Neural progenitor cell (in vitro differentiated cells): Measurements from ENCODE around the gene KSR1. TPM values are rescaled to one million over a fixed set of nuclear protein-coding genes. Genes with fewer than 3 reads are reported as not detected.

Experiments used
- DNase-seq: peaks from one replicate; pipeline ENCODE4 v3.0.0-alpha.2; 2016; ENCODE audit warnings: low spot score
- H2AFZ ChIP-seq: fragments of 200-600 bp; sonication (generic); replicated peaks from 2 replicates; pipeline ENCODE4 v1.6.1; 2016; ENCODE audit warnings: antibody characterized with exemption
- H3F3A ChIP-seq: fragments of 200-600 bp; sonication (generic); 2 replicates; pipeline ENCODE4 v1.6.1; 2016; ENCODE audit warnings: antibody characterized with exemption, low read depth
- H3K27ac ChIP-seq: fragments of 200-600 bp; sonication (generic); 2 replicates; pipeline ENCODE4 v1.5.1; 2016; ENCODE audit warnings: mild to moderate bottlenecking
- H3K27me3 ChIP-seq: fragments of 200-600 bp; sonication (generic); 2 replicates; pipeline ENCODE4 v1.6.1; 2016; ENCODE audit warnings: mild to moderate bottlenecking, moderate library complexity
- H3K36me3 ChIP-seq: fragments of 200-600 bp; sonication (generic); 2 replicates; pipeline ENCODE4 v1.5.1; 2016
- H3K4me1 ChIP-seq: fragments of 200-600 bp; sonication (generic); 2 replicates; pipeline ENCODE4 v1.6.1; 2016; ENCODE audit warnings: mixed run types
- H3K4me2 ChIP-seq: fragments of 200-600 bp; sonication (generic); 2 replicates; pipeline ENCODE4 v1.6.1; 2016
- H3K4me3 ChIP-seq: fragments of 200-600 bp; sonication (generic); 2 replicates; pipeline ENCODE4 v1.5.1; 2016
- H3K79me2 ChIP-seq: fragments of 200-600 bp; sonication (generic); 2 replicates; pipeline ENCODE4 v1.6.1; 2016; ENCODE audit warnings: low read depth
- H3K9ac ChIP-seq: fragments of 200-600 bp; sonication (generic); 2 replicates; pipeline ENCODE4 v1.6.1; 2016
- H3K9me3 ChIP-seq: fragments of 200-600 bp; sonication (generic); 2 replicates; pipeline ENCODE4 v1.5.1; 2016; ENCODE audit warnings: low read depth
- H4K20me1 ChIP-seq: fragments of 200-600 bp; sonication (generic); 2 replicates; pipeline ENCODE4 v1.6.1; 2016; ENCODE audit warnings: low read depth
- H3K27ac Mint-ChIP-seq: 3 replicates; pipeline ENCODE4 v1.8.0; 2021; ENCODE audit warnings: mixed read lengths
- H3K27me3 Mint-ChIP-seq: 2 replicates; pipeline ENCODE4 v1.8.0; 2022; ENCODE audit warnings: low read depth, mild to moderate bottlenecking, inconsistent platforms, moderate library complexity, mixed read lengths; ENCODE audit not compliant: insufficient read depth
- H3K36me3 Mint-ChIP-seq: 3 replicates; pipeline ENCODE4 v1.8.0; 2021; ENCODE audit warnings: mixed read lengths
- H3K4me1 Mint-ChIP-seq: 3 replicates; pipeline ENCODE4 v1.8.0; 2021; ENCODE audit warnings: mixed read lengths
- H3K4me3 Mint-ChIP-seq: 3 replicates; pipeline ENCODE4 v1.8.0; 2021; ENCODE audit warnings: mild to moderate bottlenecking, moderate library complexity, mixed read lengths
- H3K9me3 Mint-ChIP-seq: 3 replicates; pipeline ENCODE4 v1.8.0; 2020; ENCODE audit warnings: mixed read lengths
- EZH2 ChIP-seq: fragments of 200-600 bp; sonication (generic); IDR thresholded peaks from 2 replicates; pipeline ENCODE4 v1.6.1; 2017; ENCODE audit warnings: antibody characterized with exemption, mild to moderate bottlenecking, moderate library complexity
- EZH2phosphoT487 ChIP-seq: fragments of 200-600 bp; sonication (generic); IDR thresholded peaks from 2 replicates; pipeline ENCODE4 v1.6.1; 2017; ENCODE audit warnings: antibody characterized with exemption
- total RNA-seq: library from RNA; depleted of rRNA; stranded (reverse); fragments of >200 nt; gene quantifications from 2 replicates; pipeline ENCODE4 v1.2.3, GENCODE V29; 2015; ENCODE audit warnings: low replicate concordance
- TF ChIP-seq, protein P1 (sequence below): fragments of 200-600 bp; sonication (generic); IDR thresholded peaks from 2 replicates; pipeline ENCODE4 v1.5.1; 2017; ENCODE audit warnings: antibody characterized with exemption, mild to moderate bottlenecking

The KSR1 gene
- total RNA-seq, 1 donor from 2014 or later: 16.4 TPM

DNA sequence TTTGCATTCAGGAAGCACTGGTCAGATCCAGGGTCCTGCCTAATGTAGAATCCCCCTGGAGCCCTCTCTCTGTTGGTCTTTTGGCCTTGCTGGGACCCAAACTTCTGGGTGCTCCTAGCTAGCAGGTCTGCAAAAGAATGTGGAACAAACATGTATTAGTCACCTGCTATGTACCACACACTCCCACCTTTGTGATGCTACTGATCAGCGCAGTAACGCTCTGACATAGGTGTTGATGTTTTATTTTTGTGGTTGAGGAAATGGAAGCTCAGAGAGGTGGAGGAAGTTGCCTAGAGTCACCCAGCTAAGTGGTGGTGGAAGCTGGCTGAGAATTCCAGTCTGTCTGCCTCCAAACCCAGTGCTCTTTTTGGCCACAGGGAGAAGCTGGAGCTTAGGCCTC is 139.0 kb downstream of the KSR1 start:
- H3K4me1 ChIP-seq: no peaks in the 10 kb centered on the region
- no peak overlapping the region for H3K27ac ChIP-seq
- Mint-ChIP-seq H3K27me3 (peaks cover 2% of the 10 kb centered on the region), H3K4me1 (no peaks in the 10 kb centered on the region), H3K4me3 (no peak overlapping the region), H3K36me3 (no peaks in the 10 kb centered on the region), H3K27ac (no peak overlapping the region), H3K9me3 (no peaks in the 10 kb centered on the region)
- no peak overlapping the region for H3K4me2 ChIP-seq
- no peak overlapping the region for H3K9ac ChIP-seq
- H3F3A ChIP-seq: no peaks in the 10 kb centered on the region
- no peaks in the 10 kb centered on the region for H3K79me2 ChIP-seq
- no peaks in the 10 kb centered on the region for H3K36me3 ChIP-seq
- DNase-seq: no peak
- H4K20me1 ChIP-seq: no peaks in the 10 kb centered on the region
- H3K27me3 ChIP-seq: no peaks in the 10 kb centered on the region
- H3K9me3 ChIP-seq: no peaks in the 10 kb centered on the region
- TF ChIP-seq, protein P1, sequence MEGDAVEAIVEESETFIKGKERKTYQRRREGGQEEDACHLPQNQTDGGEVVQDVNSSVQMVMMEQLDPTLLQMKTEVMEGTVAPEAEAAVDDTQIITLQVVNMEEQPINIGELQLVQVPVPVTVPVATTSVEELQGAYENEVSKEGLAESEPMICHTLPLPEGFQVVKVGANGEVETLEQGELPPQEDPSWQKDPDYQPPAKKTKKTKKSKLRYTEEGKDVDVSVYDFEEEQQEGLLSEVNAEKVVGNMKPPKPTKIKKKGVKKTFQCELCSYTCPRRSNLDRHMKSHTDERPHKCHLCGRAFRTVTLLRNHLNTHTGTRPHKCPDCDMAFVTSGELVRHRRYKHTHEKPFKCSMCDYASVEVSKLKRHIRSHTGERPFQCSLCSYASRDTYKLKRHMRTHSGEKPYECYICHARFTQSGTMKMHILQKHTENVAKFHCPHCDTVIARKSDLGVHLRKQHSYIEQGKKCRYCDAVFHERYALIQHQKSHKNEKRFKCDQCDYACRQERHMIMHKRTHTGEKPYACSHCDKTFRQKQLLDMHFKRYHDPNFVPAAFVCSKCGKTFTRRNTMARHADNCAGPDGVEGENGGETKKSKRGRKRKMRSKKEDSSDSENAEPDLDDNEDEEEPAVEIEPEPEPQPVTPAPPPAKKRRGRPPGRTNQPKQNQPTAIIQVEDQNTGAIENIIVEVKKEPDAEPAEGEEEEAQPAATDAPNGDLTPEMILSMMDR: no peak
- no peak for TF ChIP-seq EZH2
- no peak overlapping the region for H2AFZ ChIP-seq
- no peak overlapping the region for H3K4me3 ChIP-seq

DNA sequence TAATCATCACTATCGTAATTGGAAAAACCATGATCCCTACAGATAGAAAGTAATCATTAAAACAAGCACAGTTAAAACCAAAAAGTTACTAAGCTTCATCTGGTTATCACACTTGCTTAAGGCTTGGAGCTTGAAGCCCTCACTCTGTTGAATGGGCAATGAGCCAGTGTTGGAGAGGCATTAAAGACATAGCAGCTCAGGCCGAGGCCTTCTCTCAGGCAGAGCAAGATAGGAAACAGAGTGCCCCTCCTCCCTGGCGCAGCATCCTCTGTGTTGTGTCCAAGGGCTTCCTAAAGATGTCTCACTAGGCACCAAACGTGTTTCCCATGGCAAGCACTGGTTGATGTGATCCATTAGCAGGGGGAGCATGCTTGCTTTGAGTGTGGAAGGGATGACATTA is 139.8 kb downstream of the KSR1 start:
- no peak for TF ChIP-seq EZH2phosphoT487
- TF ChIP-seq, protein P1: no peak
- TF ChIP-seq EZH2: no peak
- Histone ChIP-seq H3K4me2 (no peak overlapping the region), H3K27me3 (no peaks in the 10 kb centered on the region), H3K27ac (no peak overlapping the region), H3K4me3 (no peak overlapping the region), H2AFZ (no peak overlapping the region), H3K9me3 (no peaks in the 10 kb centered on the region), H3K4me1 (no peaks in the 10 kb centered on the region), H3K79me2 (no peaks in the 10 kb centered on the region), H3K36me3 (no peaks in the 10 kb centered on the region), H3K9ac (no peak overlapping the region), H3F3A (no peaks in the 10 kb centered on the region), H4K20me1 (no peaks in the 10 kb centered on the region)
- H3K4me1 Mint-ChIP-seq: peaks cover 5% of the 10 kb centered on the region
- H3K27me3 Mint-ChIP-seq: peaks cover 2% of the 10 kb centered on the region
- no peak for DNase-seq
- no peak overlapping the region for H3K27ac Mint-ChIP-seq
- H3K36me3 Mint-ChIP-seq: no peaks in the 10 kb centered on the region
- H3K4me3 Mint-ChIP-seq: no peak overlapping the region
- no peaks in the 10 kb centered on the region for H3K9me3 Mint-ChIP-seq

DNA sequence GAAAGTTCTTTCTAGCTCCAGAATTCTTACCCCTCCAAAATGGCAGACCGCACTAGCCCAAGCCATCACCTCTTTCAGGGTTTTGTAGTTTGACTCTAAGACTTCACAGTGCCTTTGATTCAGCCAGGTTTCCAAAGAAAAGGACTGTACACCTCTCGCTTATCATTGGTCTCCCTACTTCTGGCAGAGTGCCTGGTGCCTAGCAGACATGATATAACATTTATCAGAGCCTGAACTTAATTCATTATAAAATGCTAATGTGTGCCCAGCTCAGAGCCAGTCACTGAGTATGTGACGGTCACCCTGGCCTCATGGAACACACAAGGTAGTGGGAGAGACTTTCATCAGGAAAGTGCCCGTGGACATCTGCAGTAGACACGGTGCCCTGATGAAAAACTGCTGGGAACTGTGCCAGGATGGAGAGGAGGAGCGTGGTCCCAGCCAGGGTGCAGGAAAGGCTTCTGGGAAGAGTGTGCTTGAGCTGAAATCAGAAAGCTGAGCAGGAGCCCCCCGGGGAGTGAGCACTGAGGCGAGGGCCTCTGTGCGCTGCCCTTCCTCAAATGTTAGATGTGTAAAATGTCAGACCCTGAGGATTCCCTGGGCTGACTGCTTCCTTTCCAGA is 140.4 kb downstream of the KSR1 start:
- no peaks in the 10 kb centered on the region for H4K20me1 ChIP-seq
- no peaks in the 10 kb centered on the region for H3F3A ChIP-seq
- Mint-ChIP-seq H3K9me3 (no peaks in the 10 kb centered on the region), H3K27ac (no peak overlapping the region), H3K36me3 (no peaks in the 10 kb centered on the region), H3K27me3 (peaks cover 2% of the 10 kb centered on the region), H3K4me3 (no peak overlapping the region), H3K4me1 (peaks cover 5% of the 10 kb centered on the region)
- TF ChIP-seq EZH2phosphoT487 (no peak), EZH2 (no peak)
- TF ChIP-seq, protein P1: no peak
- H2AFZ ChIP-seq: no peak overlapping the region
- no peaks in the 10 kb centered on the region for H3K27me3 ChIP-seq
- H3K4me1 ChIP-seq: no peaks in the 10 kb centered on the region
- H3K79me2 ChIP-seq: no peaks in the 10 kb centered on the region
- H3K4me2 ChIP-seq: no peak overlapping the region
- H3K36me3 ChIP-seq: no peaks in the 10 kb centered on the region
- no peaks in the 10 kb centered on the region for H3K9me3 ChIP-seq
- H3K4me3 ChIP-seq: no peak overlapping the region
- no peak for DNase-seq
- no peak overlapping the region for H3K27ac ChIP-seq
- no peak overlapping the region for H3K9ac ChIP-seq
